OCI-LY1 (cell line): Measurements from ENCODE around the gene MTREX.

Source experiments
- CTCF ChIP-seq: fragments of 200-600 bp; sonication (generic), shearing (Covaris generic); IDR thresholded peaks from 2 replicates; pipeline ENCODE4 v1.5.1; 2017; ENCODE audit warnings: mild to moderate bottlenecking, antibody characterized with exemption, low read length, moderate library complexity, mixed read lengths
- EZH2 ChIP-seq: fragments of 200-600 bp; sonication (generic), shearing (Covaris generic); IDR thresholded peaks from 2 replicates; pipeline ENCODE4 v1.8.0; 2017; ENCODE audit warnings: borderline replicate concordance, mixed run types, mild to moderate bottlenecking, antibody characterized with exemption, low read length, moderate library complexity, mixed read lengths

- no peak for TF ChIP-seq CTCF
- TF ChIP-seq EZH2, result no peak
Observed at GRCh38 chr5:55426455-55426854, 118.7 kb downstream of the MTREX start.
